Upper lobe of left lung (tissue), 4 donors: ENCODE results near the gene ACOT4.

Experiments used
- POLR2AphosphoS5 ChIP-seq, 2 donors: sonication (generic); formaldehyde crosslinking; IDR thresholded peaks; one replicate each; pipeline ENCODE4 v1.5.1; 2017; ENCODE audit warnings: antibody characterized with exemption in 2 of 2
- TF ChIP-seq, protein P1 (sequence below), 6 experiments: fragments of 450-650 bp in 4 of 6; fragments of 200-600 bp in 2 of 6; sonication (generic) in 2 of 6; IDR thresholded peaks; one replicate each; pipeline ENCODE4 v1.5.1; 2016 to 2019; ENCODE audit warnings: antibody characterized with exemption in 6 of 6

DNA sequence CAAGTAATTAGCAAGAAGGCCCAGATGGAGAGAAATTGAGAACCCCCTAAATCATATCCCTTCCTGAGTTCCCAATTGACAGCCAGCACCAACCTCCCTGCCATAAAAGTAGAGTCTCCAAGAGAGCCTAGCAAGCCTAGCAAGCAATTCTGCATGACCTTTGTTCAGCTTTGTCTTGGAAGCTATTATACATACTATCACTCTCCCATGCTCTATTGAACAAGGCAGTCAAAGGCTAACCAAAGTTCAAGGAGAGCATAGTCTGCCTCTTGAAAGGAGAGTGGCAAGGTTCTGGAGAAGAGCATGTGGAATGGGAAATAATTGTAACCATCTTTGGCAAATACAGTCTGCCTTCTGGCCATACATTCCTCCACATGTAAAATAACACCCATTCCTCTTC is 7.8 kb downstream of the ACOT4 start:
- TF ChIP-seq, protein P1, sequence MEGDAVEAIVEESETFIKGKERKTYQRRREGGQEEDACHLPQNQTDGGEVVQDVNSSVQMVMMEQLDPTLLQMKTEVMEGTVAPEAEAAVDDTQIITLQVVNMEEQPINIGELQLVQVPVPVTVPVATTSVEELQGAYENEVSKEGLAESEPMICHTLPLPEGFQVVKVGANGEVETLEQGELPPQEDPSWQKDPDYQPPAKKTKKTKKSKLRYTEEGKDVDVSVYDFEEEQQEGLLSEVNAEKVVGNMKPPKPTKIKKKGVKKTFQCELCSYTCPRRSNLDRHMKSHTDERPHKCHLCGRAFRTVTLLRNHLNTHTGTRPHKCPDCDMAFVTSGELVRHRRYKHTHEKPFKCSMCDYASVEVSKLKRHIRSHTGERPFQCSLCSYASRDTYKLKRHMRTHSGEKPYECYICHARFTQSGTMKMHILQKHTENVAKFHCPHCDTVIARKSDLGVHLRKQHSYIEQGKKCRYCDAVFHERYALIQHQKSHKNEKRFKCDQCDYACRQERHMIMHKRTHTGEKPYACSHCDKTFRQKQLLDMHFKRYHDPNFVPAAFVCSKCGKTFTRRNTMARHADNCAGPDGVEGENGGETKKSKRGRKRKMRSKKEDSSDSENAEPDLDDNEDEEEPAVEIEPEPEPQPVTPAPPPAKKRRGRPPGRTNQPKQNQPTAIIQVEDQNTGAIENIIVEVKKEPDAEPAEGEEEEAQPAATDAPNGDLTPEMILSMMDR (IDR thresholded peaks at IDR 0.05), result no peak
- no peak for TF ChIP-seq POLR2AphosphoS5 (IDR thresholded peaks at IDR 0.05)
